ENCODE measurements around the gene MORC3. TPM values are rescaled to one million over a fixed set of nuclear protein-coding genes. Genes with fewer than 3 reads are reported as not detected.
A peak's percentile ranks its signal among the peaks of the same experiment; 100 is the strongest.

Gene MORC3
- total and polyA plus RNA-seq, 4 donors, result 13.0 to 90.3 (median 19.5) TPM

DNA sequence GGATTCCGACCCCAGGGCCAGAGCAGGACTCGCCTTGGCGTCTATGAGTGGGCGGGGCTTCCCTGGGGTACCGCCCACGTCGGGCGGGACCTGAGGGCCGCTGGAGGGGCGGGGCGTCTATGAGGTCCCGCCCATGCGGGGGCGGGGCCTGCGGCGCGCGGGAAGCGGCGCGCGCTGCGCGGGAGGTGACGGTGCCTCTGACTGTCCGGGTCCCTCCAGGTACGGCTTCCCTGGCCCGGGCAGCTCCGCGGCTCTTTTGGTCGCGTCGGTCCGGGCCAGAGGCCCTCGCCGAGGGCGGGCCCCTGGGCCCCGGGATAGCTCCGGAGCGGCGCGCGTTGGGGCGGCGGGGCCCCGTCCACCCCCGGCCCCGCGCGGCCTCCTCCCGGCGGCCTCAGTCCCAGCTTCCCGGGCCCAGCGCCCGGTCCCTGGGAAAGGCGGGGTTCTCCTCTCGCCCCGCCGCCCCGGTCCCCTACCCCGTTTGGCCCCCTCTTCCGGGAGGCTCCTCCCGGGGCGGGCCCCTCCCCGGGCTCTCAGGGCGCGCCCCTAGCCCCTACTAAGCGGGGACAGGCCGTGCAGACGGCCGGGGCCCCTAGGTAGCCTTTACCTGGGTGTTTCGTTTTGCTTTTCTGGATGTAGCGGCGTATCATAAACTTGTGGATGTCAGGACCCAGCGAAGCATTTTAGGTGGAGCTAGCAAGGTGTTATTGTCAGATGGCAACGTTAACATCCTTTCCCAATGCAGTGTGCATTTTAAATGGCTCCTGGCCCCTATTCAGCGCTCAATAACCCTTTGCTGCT lies 65.4 kb downstream of the MORC3 start, which contains the start of gene CHAF1B:
Gene CHAF1B, plus strand, starts transcription at position 160 of the 798 bp plus-strand sequence. CDS start 745 bp downstream, outside the sequence.
- WGBS, 2 donors, result 2 to 3% methylated on average over 34 to 77 of the region's 77 CpGs
- peak within 1 kb of the TSS in 1 of 2 donors; percentile 53 for H3K9ac ChIP-seq (ENCODE audit: insufficient read depth in 1 of 2, low read length in 2 of 2)
- peak; percentile 82 to 84 (median 84) for DNase-seq
- no peaks in the 10 kb centered on the region for H3K36me3 ChIP-seq (ENCODE audit: control insufficient read depth in 4 of 4, insufficient read depth in 4 of 4, low read length in 4 of 4)
- H3K9me3 ChIP-seq (ENCODE audit: control insufficient read depth in 4 of 4, insufficient read depth in 3 of 4, low read length in 3 of 4), result no peaks in the 10 kb centered on the region
- H3K4me1 ChIP-seq (ENCODE audit: control insufficient read depth in 5 of 5, insufficient read depth in 5 of 5, low read length in 5 of 5), result peaks cover 0 to 11% (median 0%) of the 10 kb centered on the region in 5 donors
- ATAC-seq (ENCODE audit: insufficient read depth, low FRiP score), result peak; percentile 97
- H3K27me3 ChIP-seq (ENCODE audit: control insufficient read depth in 3 of 3, insufficient read depth in 3 of 3, low read length in 2 of 3), result no peaks in the 10 kb centered on the region
- peak within 1 kb of the TSS; percentile 54 for H3K4me3 ChIP-seq
- H3K27ac ChIP-seq (ENCODE audit: low read depth in 1 of 2, low read length in 1 of 2), result no peak within 1 kb of the TSS
- TF ChIP-seq CTCF (IDR thresholded peaks at IDR 0.05; ENCODE audit: control extremely low read depth, extremely low read depth), result no peak

GRCh38 chr21:36386031-36386642 lies 66.1 kb downstream of the MORC3 start:
- Histone ChIP-seq H3K4me3 (peak overlapping the region; percentile 54), H3K36me3 (ENCODE audit: control insufficient read depth in 4 of 4, insufficient read depth in 4 of 4, low read length in 4 of 4) (no peaks in the 10 kb centered on the region), H3K9me3 (ENCODE audit: control insufficient read depth in 4 of 4, insufficient read depth in 3 of 4, low read length in 3 of 4) (no peaks in the 10 kb centered on the region), H3K4me1 (ENCODE audit: control insufficient read depth in 5 of 5, insufficient read depth in 5 of 5, low read length in 5 of 5) (peaks cover 0 to 11% (median 0%) of the 10 kb centered on the region in 5 donors), H3K9ac (ENCODE audit: insufficient read depth in 1 of 2, low read length in 2 of 2) (peak overlapping the region in 1 of 2 donors; percentile 53), H3K27me3 (ENCODE audit: control insufficient read depth in 3 of 3, insufficient read depth in 3 of 3, low read length in 2 of 3) (no peaks in the 10 kb centered on the region), H3K27ac (ENCODE audit: low read depth in 1 of 2, low read length in 1 of 2) (no peak overlapping the region)
- no peak for ATAC-seq (ENCODE audit: insufficient read depth, low FRiP score)
- peak in 1 of 3 donors; percentile 34 for DNase-seq
- 76 to 79% methylated on average over 21 of the region's 21 CpGs for WGBS, 2 donors
- no peak for TF ChIP-seq CTCF (IDR thresholded peaks at IDR 0.05; ENCODE audit: control extremely low read depth, extremely low read depth)

GRCh38 chr21:36388096-36388495 lies 68.1 kb downstream of the MORC3 start:
- H3K9ac ChIP-seq (ENCODE audit: insufficient read depth in 1 of 2, low read length in 2 of 2), result no peak overlapping the region
- TF ChIP-seq CTCF (IDR thresholded peaks at IDR 0.05; ENCODE audit: control extremely low read depth, extremely low read depth), result no peak
- 96 to 98% methylated on average over 6 of the region's 6 CpGs for WGBS, 2 donors

More at GRCh38 chr21:36388096-36388495, 68.1 kb downstream of the MORC3 start:
- no peak overlapping the region for H3K27ac ChIP-seq (ENCODE audit: low read depth in 1 of 2, low read length in 1 of 2)
- peaks cover 0 to 11% (median 0%) of the 10 kb centered on the region in 5 donors for H3K4me1 ChIP-seq (ENCODE audit: control insufficient read depth in 5 of 5, insufficient read depth in 5 of 5, low read length in 5 of 5)
- H3K27me3 ChIP-seq (ENCODE audit: control insufficient read depth in 3 of 3, insufficient read depth in 3 of 3, low read length in 2 of 3), result no peaks in the 10 kb centered on the region
- H3K4me3 ChIP-seq, result no peak overlapping the region
- H3K36me3 ChIP-seq (ENCODE audit: control insufficient read depth in 4 of 4, insufficient read depth in 4 of 4, low read length in 4 of 4), result peaks cover 0 to 4% (median 1%) of the 10 kb centered on the region in 4 donors
- no peaks in the 10 kb centered on the region for H3K9me3 ChIP-seq (ENCODE audit: control insufficient read depth in 4 of 4, insufficient read depth in 3 of 4, low read length in 3 of 4)
- DNase-seq (no peak), ATAC-seq (ENCODE audit: insufficient read depth, low FRiP score) (no peak)

Measured in lung (tissue), 12 donors.